NCI-H2107 (cell line): ENCODE data around the gene SLC7A6OS.

Experiments used
- DNase-seq: peaks from one replicate; lab custom pipeline; 2025; lab: John Stamatoyannopoulos, UW

The SLC7A6OS gene

DNA sequence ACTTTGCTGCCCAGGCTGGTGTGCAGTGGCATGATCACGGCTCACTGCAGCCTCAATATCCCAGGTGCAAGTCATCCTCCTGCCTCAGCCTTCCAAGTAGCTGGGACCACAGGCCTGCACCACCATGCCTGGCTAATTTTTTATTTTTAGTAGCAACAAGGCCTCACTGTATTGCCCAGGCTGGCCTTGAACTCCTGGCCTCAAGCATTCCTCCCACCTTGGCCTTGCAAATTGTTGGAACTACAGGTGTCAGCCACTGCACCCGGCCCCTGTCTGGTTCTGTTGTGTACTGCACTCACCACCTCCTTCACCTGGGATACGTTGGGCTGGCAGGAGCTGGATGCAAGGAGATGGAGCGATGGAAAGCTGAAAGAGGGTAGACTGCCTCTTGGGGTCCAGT lies 57.0 kb downstream of the SLC7A6OS start:
- no peak for DNase-seq

DNA sequence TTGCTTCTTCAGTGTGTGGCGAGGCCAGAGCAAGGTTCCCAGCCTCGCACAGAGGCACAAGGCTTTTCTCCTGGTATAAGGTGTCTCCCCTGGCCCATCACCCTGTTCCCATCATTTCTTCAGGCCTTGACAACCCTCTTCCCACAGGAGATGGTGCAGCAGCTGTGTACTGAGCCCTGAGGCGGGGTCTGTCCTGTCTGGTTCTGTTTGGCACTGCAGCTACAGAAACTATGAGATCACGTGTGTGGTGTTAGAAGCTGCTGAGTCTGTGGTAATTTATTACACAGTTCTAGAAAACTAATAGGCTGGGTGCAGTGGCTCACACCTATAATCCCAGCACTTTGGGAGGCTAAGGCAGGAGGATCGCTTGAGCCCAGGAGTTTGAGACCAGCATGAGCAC lies 58.4 kb downstream of the SLC7A6OS start:
- no peak for DNase-seq

DNA sequence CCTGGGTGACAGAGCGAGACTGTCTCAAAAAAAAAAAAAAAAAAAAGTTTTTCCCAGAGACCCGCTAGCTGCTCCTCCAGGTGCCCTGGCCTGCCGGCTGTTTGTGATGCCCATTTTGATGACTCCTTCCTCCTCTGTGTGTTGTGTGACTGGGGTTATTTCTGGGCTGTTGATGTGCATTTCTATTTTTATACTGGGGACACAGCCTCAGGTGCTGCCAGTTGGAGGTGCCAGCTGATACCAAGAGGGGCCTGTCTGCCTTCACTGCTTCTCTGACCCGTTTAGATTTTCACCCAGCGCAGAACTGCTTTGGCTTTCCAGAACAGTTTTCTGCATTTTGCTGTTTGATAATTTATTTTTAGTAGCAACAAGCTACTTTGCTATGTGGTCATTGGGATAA lies 58.9 kb downstream of the SLC7A6OS start:
- no peak for DNase-seq

DNA sequence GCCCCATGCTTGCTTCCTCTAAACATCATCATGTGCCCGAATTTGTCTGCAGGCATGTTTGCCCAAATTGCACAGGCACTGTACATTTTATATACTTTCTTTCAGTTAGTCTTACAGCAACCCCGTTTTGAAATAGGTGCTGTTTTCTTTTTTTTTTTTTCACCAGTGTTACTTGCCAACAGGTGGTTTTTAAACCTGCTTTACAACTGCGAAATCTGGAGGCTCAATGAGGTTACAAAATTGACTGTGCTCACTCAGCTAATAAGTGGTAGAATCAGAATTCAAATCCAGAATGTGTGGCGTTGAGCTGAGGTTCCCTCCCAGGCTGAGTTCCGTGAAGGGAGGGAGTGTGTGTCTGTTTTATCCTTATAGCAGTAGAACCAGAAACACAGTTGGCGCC lies 59.8 kb downstream of the SLC7A6OS start:
- DNase-seq: no peak

DNA sequence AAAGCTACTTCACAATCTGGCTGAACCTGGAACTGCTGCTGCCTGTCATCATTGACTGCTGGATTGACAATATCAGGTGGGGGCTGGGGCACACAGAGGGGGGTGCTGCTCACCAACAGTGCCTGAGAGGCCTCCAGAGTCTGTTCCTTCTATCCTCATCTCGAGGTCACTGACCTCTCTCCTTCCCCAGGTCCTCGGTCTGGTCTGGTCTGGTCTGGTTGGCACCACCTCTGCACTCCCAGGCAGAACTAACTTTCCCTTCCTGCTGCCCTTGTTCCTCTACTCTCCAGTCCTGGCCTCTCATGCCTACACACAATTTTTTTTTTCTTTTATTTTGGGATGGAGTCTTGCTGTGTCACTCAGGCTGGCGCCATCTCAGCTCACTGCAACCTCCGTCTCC lies 61.4 kb downstream of the SLC7A6OS start:
- no peak for DNase-seq
